GM23248 (cell line): ENCODE data around the gene CLCF1.

ENCODE experiments used
- EZH2 ChIP-seq: fragments of 200-600 bp; sonication (generic); IDR thresholded peaks from 2 replicates; pipeline ENCODE4 v1.6.1; 2018; ENCODE audit warnings: antibody characterized with exemption, mild to moderate bottlenecking; ENCODE audit not compliant: insufficient read depth, poor library complexity, severe bottlenecking
- EZH2phosphoT487 ChIP-seq: fragments of 200-600 bp; sonication (generic); IDR thresholded peaks from 2 replicates; pipeline ENCODE4 v1.6.1; 2018; ENCODE audit warnings: antibody characterized with exemption, moderate library complexity, mild to moderate bottlenecking, low read depth; ENCODE audit not compliant: insufficient read depth

GRCh38 chr11:67372993-67373647 lies at the start of gene CLCF1:
- TF ChIP-seq EZH2phosphoT487 = no peak
- TF ChIP-seq EZH2 = no peak
